ENCODE results near the gene ARHGDIG.

GRCh38 chr16:303760-304505, 23.5 kb downstream of the ARHGDIG start:
- TF ChIP-seq CTCF (IDR thresholded peaks at IDR 0.05) (no peak), POLR2A (IDR thresholded peaks at IDR 0.05) (no peak)
